Limb (tissue), 2 donors: Measurements from ENCODE around the gene TUBB2A.

Experiments used
- DNase-seq, 2 donors: peaks; one replicate each; pipeline ENCODE4 v3.0.0-alpha.2; 2016; ENCODE audit errors: extremely low spot score in 2 of 2

TUBB2A gene

DNA sequence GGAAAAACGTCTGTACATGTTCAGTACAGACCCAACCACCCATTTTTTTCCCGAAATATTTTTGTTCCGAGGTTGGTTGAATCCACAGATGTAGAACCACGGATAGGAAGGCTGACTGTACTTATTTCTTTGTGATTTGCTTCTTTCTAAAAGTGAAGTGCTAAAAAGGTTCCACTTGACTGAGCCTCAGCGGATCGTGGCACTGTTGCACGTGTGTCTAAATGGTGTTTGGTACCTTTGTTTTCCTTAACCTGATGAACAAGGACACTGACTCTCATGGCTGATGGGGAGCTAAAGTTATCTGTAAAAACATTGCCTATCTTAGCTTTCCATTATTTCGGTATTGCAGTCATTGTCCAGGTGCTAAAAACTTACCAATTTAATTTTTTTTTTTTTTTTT lies 32.7 kb downstream of the TUBB2A start:
- DNase-seq, result no peak

DNA sequence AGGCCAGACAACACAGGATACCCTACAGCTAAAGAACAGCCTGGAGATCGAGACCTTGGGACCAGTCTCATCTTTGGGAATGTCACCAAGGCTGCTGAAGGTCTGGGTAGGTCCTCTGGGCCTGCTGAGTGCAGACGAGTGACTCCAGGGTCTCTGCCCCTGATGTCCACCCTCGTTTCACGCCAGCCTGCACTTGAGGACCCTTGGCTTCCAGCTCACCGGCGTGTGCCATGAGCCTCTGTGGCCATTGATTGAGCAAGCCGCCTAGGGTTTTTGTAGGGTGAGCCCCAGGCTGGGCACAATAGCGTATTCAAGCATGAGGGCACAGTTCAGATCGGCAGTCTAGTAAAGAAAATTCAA lies 34.5 kb downstream of the TUBB2A start:
- no peak for DNase-seq

GRCh38 chr6:3120765-3121089 lies 36.6 kb downstream of the TUBB2A start:
- no peak for DNase-seq

DNA sequence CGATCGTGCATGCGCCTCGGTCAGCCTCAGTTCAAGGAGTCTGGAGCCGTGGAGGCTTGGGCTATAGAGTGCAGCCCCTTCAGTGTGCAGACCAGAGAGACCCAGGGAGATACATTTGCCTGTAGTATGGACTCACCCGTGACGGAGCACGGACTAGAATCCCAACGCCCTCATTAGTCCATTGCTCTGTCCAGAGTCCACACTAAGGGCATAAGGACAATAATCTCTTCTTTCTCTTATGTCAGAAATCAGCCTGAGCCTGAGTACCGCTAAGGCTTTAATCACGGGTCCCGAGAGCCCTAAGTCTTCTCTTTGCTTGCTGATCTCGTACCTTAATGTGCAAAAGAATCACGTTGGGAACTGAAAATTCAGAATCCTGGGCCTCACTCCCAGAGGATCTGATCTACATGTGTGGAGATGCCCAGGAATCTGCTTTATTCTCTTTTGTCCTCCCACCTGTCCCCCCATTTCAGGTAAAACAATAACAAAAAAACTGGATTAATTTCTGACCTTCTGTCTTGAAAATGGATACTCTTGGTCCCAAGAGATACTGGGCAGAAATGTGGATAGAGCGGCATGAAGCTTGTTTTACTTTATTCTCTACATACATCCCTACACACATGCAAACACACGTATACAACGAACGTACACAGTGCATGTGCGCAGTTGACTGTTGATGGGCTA lies 38.2 kb downstream of the TUBB2A start:
- no peak for DNase-seq

DNA sequence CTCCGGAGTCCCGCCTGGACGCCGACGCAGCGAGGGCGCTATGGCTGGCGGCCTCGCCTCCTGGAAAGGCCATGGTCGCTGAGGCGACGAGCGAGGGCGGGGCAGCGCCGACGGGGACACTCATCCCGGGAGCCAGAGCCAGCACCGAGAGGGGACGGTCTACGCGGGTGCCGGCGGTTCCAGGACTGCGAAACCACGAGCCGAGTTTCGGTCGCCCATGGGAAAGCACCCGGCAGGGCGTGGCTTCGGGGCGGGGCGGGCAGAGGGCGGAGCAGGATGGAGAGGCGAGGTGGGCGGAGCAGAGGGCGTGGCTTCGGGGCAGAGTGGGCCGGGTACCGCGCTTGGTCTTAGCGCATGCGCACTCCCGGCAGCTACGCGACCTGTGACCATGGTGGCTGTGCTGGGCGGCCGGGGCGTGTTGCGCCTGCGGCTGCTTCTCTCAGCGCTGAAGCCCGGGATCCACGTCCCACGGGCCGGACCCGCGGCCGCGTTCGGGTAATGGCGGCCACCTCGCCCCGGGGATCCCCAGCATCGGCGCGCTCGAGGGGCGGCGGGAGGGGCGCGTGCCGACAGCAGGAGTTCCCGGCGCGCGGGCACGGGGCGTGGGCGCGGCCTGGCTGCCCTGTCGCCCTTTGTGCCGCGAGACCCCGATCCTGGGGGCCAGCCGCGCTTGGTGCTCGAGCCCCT lies 38.8 kb downstream of the TUBB2A start, which contains the start of gene BPHL:
BPHL (plus strand) TSS at position 359 of the 687 bp plus-strand sequence; CDS start at position 389, 30 bp downstream.
- DNase-seq, result peak; percentile 97 to 100

DNA sequence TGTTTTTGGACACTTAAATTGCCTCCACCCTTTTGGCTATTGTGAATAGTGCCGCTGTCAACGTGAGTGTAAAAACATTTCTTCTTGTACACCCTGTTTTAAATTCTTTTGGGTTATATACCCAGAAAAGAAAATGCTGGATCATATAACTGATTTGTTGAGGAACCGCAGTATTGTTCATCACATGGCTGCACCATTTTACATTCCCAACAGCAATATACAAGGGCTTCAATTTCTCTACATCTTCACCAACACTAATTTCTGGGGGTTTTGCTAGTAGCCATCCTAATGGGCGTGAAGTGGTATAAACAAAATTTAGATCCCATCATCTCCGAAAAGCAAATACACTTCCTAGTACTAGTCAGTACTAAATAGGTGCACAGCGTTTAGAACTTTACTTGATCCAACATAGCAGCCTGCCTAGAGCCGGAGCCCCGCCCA lies 39.4 kb downstream of the TUBB2A start:
- no peak for DNase-seq

- DNase-seq, result no peak
These were observed 43.0 kb downstream of the TUBB2A start for GRCh38 chr6:3114377-3114776.

DNA sequence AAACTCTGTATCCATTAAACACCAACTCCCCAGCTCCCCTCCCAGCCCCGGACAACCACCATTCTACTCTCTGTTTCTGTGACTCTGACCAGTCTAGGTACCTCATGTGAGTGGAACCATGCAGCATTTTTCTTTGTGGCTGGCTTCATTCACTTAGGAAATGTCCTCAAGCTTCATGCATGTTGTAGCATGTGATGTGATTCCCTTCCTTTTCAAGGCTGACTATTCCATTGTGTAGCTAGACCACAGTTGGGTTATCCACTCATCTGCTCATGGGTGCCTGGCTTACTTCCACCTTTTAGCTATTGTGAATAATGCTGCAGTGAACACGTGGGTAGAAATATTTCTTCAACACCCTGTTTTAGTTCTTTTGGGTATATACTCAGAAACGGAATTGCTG lies 47.6 kb downstream of the TUBB2A start:
- DNase-seq, result no peak

DNA sequence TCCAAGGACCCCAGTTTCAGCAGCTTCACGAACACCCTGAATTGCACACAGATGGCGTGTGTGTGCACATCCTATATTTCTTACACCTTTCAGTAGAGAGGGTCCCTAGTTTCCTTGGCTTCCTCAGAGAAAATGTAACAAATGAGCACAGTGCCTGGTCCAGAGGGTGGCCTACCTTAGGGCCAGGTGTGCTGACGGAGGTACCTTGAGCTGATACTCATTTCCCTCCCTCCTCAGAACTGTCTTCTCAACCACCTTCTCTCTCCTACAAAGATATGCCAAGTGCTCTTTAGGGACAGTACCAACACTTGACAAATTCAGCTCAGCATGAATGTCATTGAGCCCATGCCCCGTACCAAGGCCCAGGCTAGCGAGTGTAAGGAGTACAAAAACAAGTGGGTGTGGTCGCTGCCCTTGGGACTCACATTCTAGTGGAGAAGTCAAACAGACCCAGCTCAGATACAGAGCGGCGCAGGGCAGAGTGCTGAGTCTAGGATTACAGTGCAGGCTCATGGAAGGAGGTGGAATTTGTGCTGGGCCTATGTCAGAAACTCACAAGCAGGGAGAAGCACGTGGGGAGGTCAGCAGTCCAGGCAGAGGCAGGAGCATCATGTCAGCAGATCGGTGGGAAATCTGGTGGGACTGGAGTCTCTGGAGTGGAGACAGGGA lies 48.5 kb downstream of the TUBB2A start:
- no peak for DNase-seq
